GM13977 (cell line): ENCODE measurements around the gene SHKBP1.
A peak's percentile ranks its signal among the peaks of the same experiment; 100 is the strongest.

Experiments used
- DNase-seq: peaks from one replicate; pipeline ENCODE4 v3.0.0; 2012; ENCODE audit warnings: low spot score
- in situ Hi-C: fragments of 300-500 bp; cut with MboI; formaldehyde crosslinking; loops from one replicate; pipeline ENCODE4 v1.12.0; 2022; ENCODE audit warnings: low sequenced_read_pairs, low pct_unique_long_range_greater_than_20kb, mixed read lengths, inconsistent platforms; ENCODE audit not compliant: unreplicated experiment
- TF ChIP-seq, protein P1 (sequence below): IDR thresholded peaks from 2 replicates; pipeline ENCODE4 v1.5.1; 2012; ENCODE audit warnings: mild to moderate bottlenecking, control low read depth; ENCODE audit not compliant: insufficient read depth; ENCODE audit errors: extremely low read depth, missing control alignments

Gene SHKBP1

DNA sequence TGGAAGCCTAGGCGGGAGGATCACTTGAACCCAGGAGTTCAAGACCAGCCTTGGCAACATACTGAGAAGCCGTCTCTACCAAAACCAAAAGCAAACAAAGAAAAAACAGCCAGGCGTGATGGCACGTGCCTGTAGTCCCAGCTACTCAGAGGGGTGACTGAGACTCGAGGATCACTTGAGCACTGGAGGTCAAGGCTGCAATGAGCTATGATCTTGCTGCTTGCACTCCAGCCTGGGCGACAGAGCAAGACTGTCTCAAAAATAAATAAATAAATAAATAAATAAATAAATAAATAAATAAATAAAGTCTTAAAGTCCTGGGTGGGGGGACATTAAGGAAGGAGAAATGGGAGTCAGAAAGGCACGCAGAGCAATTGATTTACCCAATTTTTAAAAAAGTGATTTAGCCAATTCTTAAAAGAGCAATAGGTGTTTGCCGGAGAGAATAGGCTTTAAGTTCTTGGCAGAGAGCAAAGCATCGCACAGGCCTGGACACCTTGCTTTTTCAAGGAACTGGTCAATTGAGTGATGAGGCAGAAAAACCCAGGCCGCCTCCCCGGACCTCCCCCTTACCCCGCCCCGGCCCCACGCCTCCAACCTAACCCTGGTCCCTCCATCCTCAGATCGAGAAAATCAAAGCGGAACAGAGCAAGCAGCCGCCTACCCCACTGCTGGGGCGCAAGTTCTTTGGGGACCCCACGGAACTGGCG, 9.5 kb upstream of the SHKBP1 start:
- in situ Hi-C loops, result no loop called here
- no peak for DNase-seq
- TF ChIP-seq, protein P1, sequence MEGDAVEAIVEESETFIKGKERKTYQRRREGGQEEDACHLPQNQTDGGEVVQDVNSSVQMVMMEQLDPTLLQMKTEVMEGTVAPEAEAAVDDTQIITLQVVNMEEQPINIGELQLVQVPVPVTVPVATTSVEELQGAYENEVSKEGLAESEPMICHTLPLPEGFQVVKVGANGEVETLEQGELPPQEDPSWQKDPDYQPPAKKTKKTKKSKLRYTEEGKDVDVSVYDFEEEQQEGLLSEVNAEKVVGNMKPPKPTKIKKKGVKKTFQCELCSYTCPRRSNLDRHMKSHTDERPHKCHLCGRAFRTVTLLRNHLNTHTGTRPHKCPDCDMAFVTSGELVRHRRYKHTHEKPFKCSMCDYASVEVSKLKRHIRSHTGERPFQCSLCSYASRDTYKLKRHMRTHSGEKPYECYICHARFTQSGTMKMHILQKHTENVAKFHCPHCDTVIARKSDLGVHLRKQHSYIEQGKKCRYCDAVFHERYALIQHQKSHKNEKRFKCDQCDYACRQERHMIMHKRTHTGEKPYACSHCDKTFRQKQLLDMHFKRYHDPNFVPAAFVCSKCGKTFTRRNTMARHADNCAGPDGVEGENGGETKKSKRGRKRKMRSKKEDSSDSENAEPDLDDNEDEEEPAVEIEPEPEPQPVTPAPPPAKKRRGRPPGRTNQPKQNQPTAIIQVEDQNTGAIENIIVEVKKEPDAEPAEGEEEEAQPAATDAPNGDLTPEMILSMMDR, result no peak

DNA sequence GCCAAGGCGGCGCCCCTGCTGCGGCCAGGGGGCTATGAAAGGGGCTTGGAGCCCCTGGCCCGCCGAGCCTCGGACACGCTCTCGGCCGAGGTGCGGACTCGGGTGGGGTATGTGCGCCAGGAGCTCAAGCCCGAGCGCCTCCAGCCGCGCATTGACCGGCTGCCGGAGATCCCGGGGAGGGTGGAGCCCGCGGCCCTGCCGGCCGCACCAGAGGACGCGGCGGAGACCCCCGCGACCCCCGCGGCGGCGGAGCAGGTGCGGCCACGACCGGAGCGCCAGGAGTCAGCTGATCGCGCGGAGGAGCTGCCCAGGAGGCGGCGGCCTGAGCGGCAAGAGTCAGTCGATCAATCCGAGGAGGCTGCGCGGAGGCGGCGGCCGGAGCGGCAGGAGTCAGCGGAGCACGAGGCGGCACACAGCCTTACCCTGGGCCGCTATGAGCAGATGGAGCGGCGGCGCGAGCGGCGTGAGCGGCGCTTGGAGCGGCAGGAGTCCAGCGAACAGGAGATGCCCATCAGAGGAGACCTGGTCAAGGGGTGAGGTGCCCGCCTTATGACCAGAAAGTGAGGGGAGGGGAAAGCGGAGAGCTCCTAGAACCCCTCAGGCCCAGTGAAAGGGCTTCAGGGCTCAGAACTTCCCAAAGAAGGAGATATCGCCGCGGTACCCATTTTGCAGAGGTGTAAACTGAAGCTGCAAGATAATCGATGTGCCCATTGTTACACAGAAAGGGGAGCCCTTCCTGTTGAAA, 8.8 kb upstream of the SHKBP1 start:
- DNase-seq, result no peak
- in situ Hi-C loops, result no loop called here
- TF ChIP-seq, protein P1, result no peak

DNA sequence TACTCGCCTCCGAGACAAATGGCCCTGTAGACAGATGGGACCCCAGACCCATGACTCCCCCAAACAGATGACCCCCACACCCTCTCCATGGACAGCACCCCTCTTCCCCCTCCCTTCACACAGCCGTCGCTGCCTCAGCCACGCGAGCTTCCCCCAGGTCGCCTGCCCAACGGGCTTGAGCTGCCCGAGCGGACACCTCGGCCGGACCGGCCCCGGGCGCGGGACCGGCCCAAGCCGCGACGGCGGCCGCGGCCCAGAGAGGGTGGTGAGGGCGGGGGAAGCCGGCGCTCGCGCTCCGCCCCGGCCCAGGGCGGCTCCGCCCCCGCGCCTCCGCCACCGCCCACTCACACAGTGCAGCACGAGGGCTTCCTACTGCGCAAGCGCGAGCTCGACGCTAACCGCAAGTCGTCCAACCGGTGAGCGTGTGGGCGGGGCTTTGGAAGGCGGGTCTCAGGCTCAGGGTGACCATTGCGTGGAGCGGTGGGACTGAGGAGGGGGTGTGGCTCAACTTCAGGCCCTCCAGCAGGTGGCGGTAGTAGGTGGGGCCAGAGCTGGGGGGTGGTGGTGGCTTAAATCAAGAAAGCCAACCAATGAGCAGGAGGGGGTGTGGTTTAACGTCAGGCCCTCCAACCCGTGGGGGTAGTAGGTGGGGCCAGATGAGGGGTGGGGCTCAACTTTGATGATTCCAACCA, 6.2 kb upstream of the SHKBP1 start:
- DNase-seq, result peak; percentile 100
- TF ChIP-seq, protein P1, result peak; percentile 48
- in situ Hi-C loops, result no loop called here

DNA sequence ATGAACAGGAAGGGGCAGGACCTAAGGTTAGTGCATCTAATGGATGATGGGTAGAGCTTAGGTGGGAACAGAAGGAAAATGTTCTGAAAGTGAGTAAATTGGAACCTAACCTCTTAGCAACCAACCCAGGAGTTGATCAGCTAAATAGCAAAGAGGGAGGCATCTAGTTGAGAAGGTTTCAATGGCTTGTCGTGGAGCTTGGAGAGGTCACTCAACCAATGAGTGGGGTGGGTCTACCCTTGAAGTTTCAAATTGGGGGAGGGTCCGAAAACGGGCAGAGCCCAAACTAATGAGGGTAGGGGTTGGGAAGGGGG, 5.7 kb upstream of the SHKBP1 start:
- TF ChIP-seq, protein P1, result no peak
- DNase-seq, result no peak
- in situ Hi-C loops, result no loop called here

DNA sequence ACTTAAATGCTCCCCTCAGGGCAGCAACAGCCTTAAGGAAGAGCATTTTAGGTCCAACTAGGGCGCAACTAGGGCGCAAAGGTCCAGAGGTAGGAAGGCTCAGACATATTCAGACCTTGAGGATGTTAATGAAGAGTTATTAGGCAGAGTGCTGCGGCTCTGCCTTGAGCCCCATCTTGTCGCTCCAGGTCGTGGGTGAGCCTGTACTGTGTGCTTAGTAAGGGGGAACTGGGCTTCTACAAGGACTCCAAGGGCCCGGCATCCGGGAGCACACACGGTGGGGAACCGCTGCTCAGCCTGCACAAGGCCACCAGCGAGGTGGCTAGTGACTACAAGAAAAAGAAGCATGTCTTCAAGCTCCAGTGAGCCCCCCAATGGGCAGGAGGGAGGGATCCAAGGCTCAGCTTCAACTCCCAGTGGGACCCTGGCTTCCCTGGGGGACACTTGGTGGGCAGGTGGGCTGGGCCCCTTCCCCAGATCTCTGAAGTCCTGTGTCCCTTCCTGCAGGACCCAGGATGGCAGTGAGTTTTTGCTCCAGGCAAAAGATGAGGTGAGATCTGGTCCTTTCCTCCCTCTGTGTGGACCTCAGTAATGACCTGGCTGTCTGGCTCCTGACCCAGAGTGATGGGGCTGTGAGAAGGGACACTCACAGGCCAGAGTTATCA, 4.7 kb upstream of the SHKBP1 start:
- in situ Hi-C loops, result no loop called here
- TF ChIP-seq, protein P1, result no peak
- no peak for DNase-seq

DNA sequence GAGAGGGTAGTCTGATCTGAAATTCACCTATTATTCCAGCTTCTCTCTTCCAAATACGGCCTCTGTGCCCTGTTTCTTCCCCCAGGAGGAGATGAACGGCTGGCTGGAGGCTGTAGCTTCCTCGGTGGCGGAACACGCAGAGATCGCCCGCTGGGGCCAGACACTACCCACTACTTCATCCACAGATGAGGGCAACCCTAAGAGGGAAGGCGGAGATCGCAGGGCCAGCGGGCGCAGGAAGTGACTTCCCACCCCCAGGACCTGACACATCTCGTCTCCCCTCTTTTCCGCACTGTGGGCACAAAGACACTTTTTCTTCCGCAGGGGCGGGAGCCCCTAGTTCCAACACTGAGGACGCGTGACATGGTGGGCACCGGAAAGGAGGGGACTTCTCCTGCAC, 1.3 kb upstream of the SHKBP1 start:
- no peak for DNase-seq
- TF ChIP-seq, protein P1, result no peak
- in situ Hi-C loops, result no loop called here
